BLaER1 (cell line): ENCODE measurements around the gene HPGDS.

Experiments
- H3K27ac ChIP-seq: shearing (Covaris generic); formaldehyde crosslinking; 2 replicates; pipeline ENCODE4 v1.8.1; 2022
- H3K27me3 ChIP-seq: shearing (Covaris generic); formaldehyde crosslinking; 2 replicates; pipeline ENCODE4 v1.8.1; 2022
- H3K36me3 ChIP-seq: shearing (Covaris generic); formaldehyde crosslinking; 2 replicates; pipeline ENCODE4 v1.8.1; 2022
- H3K4me1 ChIP-seq: shearing (Covaris generic); formaldehyde crosslinking; 2 replicates; pipeline ENCODE4 v1.8.1; 2022
- H3K4me2 ChIP-seq: shearing (Covaris generic); formaldehyde crosslinking; 2 replicates; pipeline ENCODE4 v1.8.1; 2022
- H3K4me3 ChIP-seq: shearing (Covaris generic); formaldehyde crosslinking; 2 replicates; pipeline ENCODE4 v1.8.1; 2022
- H3K9ac ChIP-seq: shearing (Covaris generic); formaldehyde crosslinking; 2 replicates; pipeline ENCODE4 v1.8.1; 2022
- H3K9me3 ChIP-seq: shearing (Covaris generic); formaldehyde crosslinking; 2 replicates; pipeline ENCODE4 v1.8.1; 2022
- H4K20me1 ChIP-seq: shearing (Covaris generic); formaldehyde crosslinking; 2 replicates; pipeline ENCODE4 v1.8.1; 2022
- Cebpa-rat ChIP-seq: shearing (Covaris generic); IDR thresholded peaks from 2 replicates; pipeline ENCODE4 v1.8.1; 2022

HPGDS gene

DNA sequence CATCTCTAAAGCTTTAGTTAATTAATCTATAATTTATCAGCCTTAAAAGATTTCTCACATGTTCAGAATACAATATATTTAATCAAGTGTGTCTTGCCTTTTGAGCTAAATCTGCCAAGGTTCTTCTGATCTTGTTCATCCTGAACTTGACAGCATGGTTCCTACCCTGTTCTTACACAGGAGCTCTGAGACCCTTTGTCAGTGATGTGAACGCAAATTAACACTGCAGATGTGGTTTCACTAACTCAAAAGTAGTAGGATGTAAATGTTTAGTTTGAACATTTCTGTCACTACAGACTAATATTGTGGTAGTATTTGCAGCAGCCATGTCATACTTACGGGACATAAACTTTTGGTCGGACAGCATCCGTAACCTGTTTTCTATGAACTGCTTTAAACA lies 75.6 kb downstream of the HPGDS start:
- Histone ChIP-seq H3K4me3 (no peak overlapping the region), H3K36me3 (peaks cover 52% of the 10 kb centered on the region)

GRCh38 chr4:94262163-94263016 lies 80.2 kb downstream of the HPGDS start:
- Histone ChIP-seq H3K4me2 (no peak overlapping the region), H3K27ac (no peak overlapping the region), H3K4me1 (no peaks in the 10 kb centered on the region), H3K9ac (no peak overlapping the region), H3K9me3 (no peaks in the 10 kb centered on the region), H3K36me3 (peaks cover 55% of the 10 kb centered on the region), H4K20me1 (peaks cover 9% of the 10 kb centered on the region; the same call in 1 of the 2 replicates), H3K4me3 (no peak overlapping the region), H3K27me3 (no peaks in the 10 kb centered on the region)
- no peak for TF ChIP-seq Cebpa-rat

More for the DNA sequence above, 75.6 kb downstream of the HPGDS start:
- Histone ChIP-seq H3K9ac (no peak overlapping the region), H3K27ac (no peak overlapping the region), H3K4me1 (no peaks in the 10 kb centered on the region), H4K20me1 (no peaks in the 10 kb centered on the region), H3K4me2 (no peak overlapping the region), H3K9me3 (no peaks in the 10 kb centered on the region), H3K27me3 (no peaks in the 10 kb centered on the region)
- TF ChIP-seq Cebpa-rat = no peak

DNA sequence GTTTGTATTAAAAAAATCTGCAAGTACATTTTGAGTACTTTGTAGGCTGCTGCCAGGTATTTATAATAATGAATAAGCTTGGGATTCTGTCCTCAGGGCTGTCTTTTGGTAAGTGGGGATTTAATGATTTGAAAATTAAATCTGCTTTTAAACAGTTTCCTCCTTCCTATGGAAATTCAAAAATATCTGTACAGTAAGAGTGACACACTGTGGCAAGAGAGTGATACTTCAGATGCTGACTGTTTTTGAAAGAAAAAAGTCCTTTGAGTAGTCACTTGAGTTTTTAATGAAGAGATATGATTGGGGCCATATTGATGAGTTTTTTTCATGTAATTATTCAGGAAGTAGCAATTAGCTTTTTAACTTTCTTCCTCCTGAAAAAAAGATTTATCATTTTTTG lies 85.8 kb downstream of the HPGDS start:
- no peaks in the 10 kb centered on the region for H3K27me3 ChIP-seq
- H3K4me1 ChIP-seq = no peaks in the 10 kb centered on the region
- H3K4me3 ChIP-seq = no peak overlapping the region
- no peaks in the 10 kb centered on the region for H3K9me3 ChIP-seq
- H4K20me1 ChIP-seq = peaks cover 17% of the 10 kb centered on the region; the same call in 1 of the 2 replicates
- no peak overlapping the region for H3K27ac ChIP-seq
- no peak overlapping the region for H3K9ac ChIP-seq
- no peak for TF ChIP-seq Cebpa-rat
- H3K4me2 ChIP-seq = no peak overlapping the region
- H3K36me3 ChIP-seq = peaks cover 64% of the 10 kb centered on the region

GRCh38 chr4:94256144-94256783 lies 86.4 kb downstream of the HPGDS start:
- no peaks in the 10 kb centered on the region for H3K4me1 ChIP-seq
- peaks cover 59% of the 10 kb centered on the region for H3K36me3 ChIP-seq
- no peaks in the 10 kb centered on the region for H3K9me3 ChIP-seq
- peaks cover 17% of the 10 kb centered on the region; the same call in 1 of the 2 replicates for H4K20me1 ChIP-seq
- TF ChIP-seq Cebpa-rat = no peak
- H3K9ac ChIP-seq = no peak overlapping the region
- no peak overlapping the region for H3K4me3 ChIP-seq
- no peak overlapping the region for H3K27ac ChIP-seq
- no peaks in the 10 kb centered on the region for H3K27me3 ChIP-seq
- no peak overlapping the region for H3K4me2 ChIP-seq

GRCh38 chr4:94253036-94253435 lies 89.6 kb downstream of the HPGDS start:
- no peak for TF ChIP-seq Cebpa-rat
- 0 out of 2 replicates have a peak, but pooled peaks cover 8% of the 10 kb centered on the region for H4K20me1 ChIP-seq
- H3K27me3 ChIP-seq = no peaks in the 10 kb centered on the region
- no peaks in the 10 kb centered on the region for H3K4me1 ChIP-seq
- H3K4me2 ChIP-seq = no peak overlapping the region
- no peak overlapping the region for H3K4me3 ChIP-seq
- H3K9me3 ChIP-seq = no peaks in the 10 kb centered on the region
- H3K36me3 ChIP-seq = peaks cover 53% of the 10 kb centered on the region
- H3K27ac ChIP-seq = no peak overlapping the region
- H3K9ac ChIP-seq = no peak overlapping the region

- 0 out of 2 replicates have a peak, but pooled peaks cover 2% of the 10 kb centered on the region for H4K20me1 ChIP-seq
- no peak overlapping the region for H3K9ac ChIP-seq
- no peaks in the 10 kb centered on the region for H3K9me3 ChIP-seq
- H3K36me3 ChIP-seq = peaks cover 62% of the 10 kb centered on the region
- H3K4me3 ChIP-seq = no peak overlapping the region
- H3K4me1 ChIP-seq = no peaks in the 10 kb centered on the region
- no peak overlapping the region for H3K4me2 ChIP-seq
- TF ChIP-seq Cebpa-rat = no peak
- no peaks in the 10 kb centered on the region for H3K27me3 ChIP-seq
- H3K27ac ChIP-seq = no peak overlapping the region
Measured at GRCh38 chr4:94251094-94251493, 91.5 kb downstream of the HPGDS start.
